GM12891 (cell line): ENCODE data around the gene RNF166.

Source experiments
- POLR2A ChIP-seq: IDR thresholded peaks from 2 replicates; pipeline ENCODE4 v1.6.1; 2011; ENCODE audit warnings: low read depth, low read length, control low read depth
- TAF1 ChIP-seq: IDR thresholded peaks from 2 replicates; pipeline ENCODE4 v1.6.1; 2011; ENCODE audit warnings: low read depth, low read length, control low read depth

- TF ChIP-seq TAF1 = no peak
- TF ChIP-seq POLR2A = no peak
These were observed 28.1 kb upstream of the RNF166 start for GRCh38 chr16:88734361-88734728.
